HEK293 (cell line): ENCODE measurements around the gene AHRR.

ENCODE experiments used
- CTCF ChIA-PET: fragments of 350-600 bp; formaldehyde crosslinking; extraction: SDS; loops from one replicate; lab custom pipeline; 2021; ENCODE audit warnings: antibody characterized with exemption; lab: Yijun Ruan, JAX
- POLR2A ChIA-PET: fragments of 300-600 bp; formaldehyde crosslinking; extraction: SDS; loops from one replicate; lab custom pipeline; 2020; ENCODE audit warnings: antibody characterized with exemption, inconsistent platforms; lab: Yijun Ruan, JAX
- H3K27ac ChIP-seq: fragments of 200-500 bp; sonication (Bioruptor generic); 2 replicates; pipeline ENCODE4 v1.5.1; 2014; ENCODE audit warnings: low read depth, low read length, control low read depth, inconsistent platforms; ENCODE audit errors: extremely low read depth
- H3K36me3 ChIP-seq, 2 experiments: fragments of 200-500 bp in 1 of 2; sonication (Bioruptor generic) in 1 of 2; 1 replicate in 1 of 2; 2 replicates in 1 of 2; pipeline ENCODE4 v1.5.1; 2014 to 2017; ENCODE audit warnings: inconsistent platforms in 2 of 2, low read length in 2 of 2; ENCODE audit not compliant: control insufficient read depth in 2 of 2, insufficient read depth in 1 of 2
- H3K4me1 ChIP-seq: fragments of 200-500 bp; sonication (Bioruptor generic); 2 replicates; pipeline ENCODE4 v1.5.1; 2014; ENCODE audit warnings: mild to moderate bottlenecking, low read length, inconsistent platforms; ENCODE audit not compliant: control insufficient read depth, insufficient read depth
- H3K4me3 ChIP-seq: 2 replicates; pipeline ENCODE4 v1.5.1; 2011; ENCODE audit warnings: low read depth, mild to moderate bottlenecking, control low read depth, low read length, moderate library complexity
- H3K9me3 ChIP-seq: fragments of 200-500 bp; sonication (Bioruptor generic); 2 replicates; pipeline ENCODE4 v1.5.1; 2014; ENCODE audit warnings: low read depth, low read length, inconsistent platforms; ENCODE audit not compliant: control insufficient read depth, insufficient read depth
- FEZF1 ChIP-seq: fragments of 450-650 bp; formaldehyde crosslinking; IDR thresholded peaks from 2 replicates; pipeline ENCODE4 v1.5.1; 2016; ENCODE audit warnings: missing biosample characterization, missing genetic modification characterization
- GFI1B ChIP-seq: fragments of 450-650 bp; formaldehyde crosslinking; IDR thresholded peaks from 2 replicates; pipeline ENCODE4 v1.5.1; 2016; ENCODE audit warnings: missing biosample characterization, missing genetic modification characterization
- GLIS2 ChIP-seq: fragments of 450-650 bp; formaldehyde crosslinking; IDR thresholded peaks from 2 replicates; pipeline ENCODE4 v1.5.1; 2016; ENCODE audit warnings: missing biosample characterization, missing genetic modification characterization
- MZF1 ChIP-seq: fragments of 450-650 bp; formaldehyde crosslinking; IDR thresholded peaks from 2 replicates; pipeline ENCODE4 v1.5.1; 2017; ENCODE audit warnings: missing biosample characterization, missing genetic modification characterization, borderline replicate concordance
- OSR2 ChIP-seq: fragments of 450-650 bp; formaldehyde crosslinking; IDR thresholded peaks from 2 replicates; pipeline ENCODE4 v1.5.1; 2016; ENCODE audit warnings: missing biosample characterization, missing genetic modification characterization
- OVOL3 ChIP-seq: fragments of 450-650 bp; formaldehyde crosslinking; IDR thresholded peaks from 2 replicates; pipeline ENCODE4 v1.5.1; 2016; ENCODE audit warnings: missing biosample characterization, missing genetic modification characterization
- PRDM4 ChIP-seq: fragments of 450-650 bp; formaldehyde crosslinking; IDR thresholded peaks from 2 replicates; pipeline ENCODE4 v1.5.1; 2017; ENCODE audit warnings: missing biosample characterization, missing genetic modification characterization
- RBAK ChIP-seq: fragments of 450-650 bp; formaldehyde crosslinking; IDR thresholded peaks from 2 replicates; pipeline ENCODE4 v1.5.1; 2016; ENCODE audit warnings: missing biosample characterization, missing genetic modification characterization
- ZFP69B ChIP-seq: fragments of 450-650 bp; formaldehyde crosslinking; IDR thresholded peaks from 2 replicates; pipeline ENCODE4 v1.5.1; 2016; ENCODE audit warnings: missing biosample characterization, missing genetic modification characterization
- ZNF132 ChIP-seq: fragments of 450-650 bp; formaldehyde crosslinking; IDR thresholded peaks from 2 replicates; pipeline ENCODE4 v1.5.1; 2017; ENCODE audit warnings: missing biosample characterization, missing genetic modification characterization, borderline replicate concordance
- ZNF146 ChIP-seq: fragments of 450-650 bp; formaldehyde crosslinking; IDR thresholded peaks from 2 replicates; pipeline ENCODE4 v1.5.1; 2016; ENCODE audit warnings: missing biosample characterization, missing genetic modification characterization
- ZNF16 ChIP-seq: fragments of 450-650 bp; formaldehyde crosslinking; IDR thresholded peaks from 2 replicates; pipeline ENCODE4 v1.5.1; 2016; ENCODE audit warnings: low read depth, missing biosample characterization, missing genetic modification characterization
- ZNF223 ChIP-seq: fragments of 450-650 bp; formaldehyde crosslinking; IDR thresholded peaks from 2 replicates; pipeline ENCODE4 v1.5.1; 2016; ENCODE audit warnings: missing biosample characterization, missing genetic modification characterization
- ZNF341 ChIP-seq: fragments of 450-650 bp; formaldehyde crosslinking; IDR thresholded peaks from 2 replicates; pipeline ENCODE4; 2016; ENCODE audit warnings: low read depth, missing biosample characterization, missing genetic modification characterization
- ZNF658 ChIP-seq: fragments of 450-650 bp; formaldehyde crosslinking; IDR thresholded peaks from 2 replicates; pipeline ENCODE4; 2016; ENCODE audit warnings: missing biosample characterization, missing genetic modification characterization
- ZNF664 ChIP-seq: fragments of 450-650 bp; formaldehyde crosslinking; IDR thresholded peaks from 2 replicates; pipeline ENCODE4 v1.5.1; 2016; ENCODE audit warnings: missing biosample characterization, missing genetic modification characterization
- ZNF670 ChIP-seq: fragments of 450-650 bp; formaldehyde crosslinking; IDR thresholded peaks from 2 replicates; pipeline ENCODE4 v1.5.1; 2016; ENCODE audit warnings: missing biosample characterization, missing genetic modification characterization, low read depth
- ZNF707 ChIP-seq: fragments of 450-650 bp; formaldehyde crosslinking; IDR thresholded peaks from 2 replicates; pipeline ENCODE4 v1.5.1; 2016; ENCODE audit warnings: missing biosample characterization, missing genetic modification characterization
- ZNF768 ChIP-seq: fragments of 450-650 bp; formaldehyde crosslinking; IDR thresholded peaks from 2 replicates; pipeline ENCODE4 v1.5.1; 2018; ENCODE audit warnings: missing biosample characterization, mild to moderate bottlenecking, missing genetic modification characterization
- ZNF837 ChIP-seq: fragments of 450-650 bp; formaldehyde crosslinking; IDR thresholded peaks from 2 replicates; pipeline ENCODE4 v1.5.1; 2016; ENCODE audit warnings: missing biosample characterization, missing genetic modification characterization
- TF ChIP-seq, protein P1 (sequence below): fragments of 450-650 bp; formaldehyde crosslinking; IDR thresholded peaks from 2 replicates; pipeline ENCODE4 v1.5.1; 2016; ENCODE audit warnings: missing biosample characterization, missing genetic modification characterization
- TF ChIP-seq, protein P2 (sequence below): sonication (generic); formaldehyde crosslinking; IDR thresholded peaks from 2 replicates; pipeline ENCODE4 v1.8.1; 2022; ENCODE audit warnings: mild to moderate bottlenecking, moderate library complexity, missing genetic modification reagents
- TF ChIP-seq, protein P3 (sequence below): fragments of 450-650 bp; formaldehyde crosslinking; IDR thresholded peaks from 2 replicates; pipeline ENCODE4 v1.5.1; 2016; ENCODE audit warnings: missing biosample characterization, missing genetic modification characterization

AHRR gene

DNA sequence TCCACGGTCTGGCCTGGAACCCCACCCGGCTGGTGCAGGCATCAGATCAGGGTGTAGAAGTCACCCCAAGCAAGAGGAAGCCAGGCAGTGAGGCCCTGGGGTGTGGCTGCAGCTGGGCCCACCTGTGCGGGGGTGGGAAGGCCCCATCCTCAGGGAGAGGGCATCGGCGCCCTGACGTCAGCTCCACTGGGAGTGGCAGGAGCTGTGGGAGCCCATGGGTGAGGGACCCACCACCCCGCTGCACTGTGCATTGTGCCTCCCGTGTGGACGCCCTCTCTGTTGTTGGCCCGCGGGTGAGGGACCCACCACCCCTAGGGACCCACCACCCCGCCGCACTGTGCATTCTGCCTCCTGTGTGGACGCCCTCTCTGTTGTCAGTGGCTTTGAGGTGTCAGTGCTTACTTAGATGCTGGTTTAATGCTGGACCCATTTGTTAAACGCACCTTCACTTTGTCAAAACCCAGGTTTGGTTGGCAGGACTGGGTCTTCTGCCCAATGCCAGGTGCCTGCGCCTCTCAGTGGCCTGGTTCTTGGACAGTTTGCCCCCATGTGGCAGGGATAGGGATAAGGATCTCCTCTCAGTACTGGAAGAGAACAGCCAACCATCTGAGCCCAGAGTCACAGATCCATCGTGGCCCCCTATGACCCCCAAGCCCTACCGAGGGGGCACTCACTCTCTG lies 114.6 kb downstream of the AHRR start:
- CTCF ChIA-PET, result interaction anchor here (2.0 to 2.7 kb wide), 3 partner anchors 10 to 119 kb away, joined by 7 to 22 read pairs (median 15); no protein-coding TSS in a partner anchor
- Histone ChIP-seq H3K27ac (no peak overlapping the region), H3K4me3 (no peak overlapping the region), H3K9me3 (no peaks in the 10 kb centered on the region), H3K4me1 (no peaks in the 10 kb centered on the region), H3K36me3 (peaks cover 0 to 20% of the 10 kb centered on the region in 2 experiments; a peak in 2 of 3 replicates)
- POLR2A ChIA-PET, result no interaction called here
- TF ChIP-seq OVOL3, result no peak
- TF ChIP-seq PRDM4, result no peak
- no peak for TF ChIP-seq ZNF146 (tag by site-specific recombination)
- TF ChIP-seq ZFP69B (tag by site-specific recombination), result 0 out of 2 replicates have a peak, but pooled peaks have one; percentile 30
- 0 out of 2 replicates have a peak, but pooled peaks have one; percentile 12 for TF ChIP-seq ZNF768 (tag by site-specific recombination)
- no peak for TF ChIP-seq FEZF1 (tag by site-specific recombination)
- TF ChIP-seq, protein P1, sequence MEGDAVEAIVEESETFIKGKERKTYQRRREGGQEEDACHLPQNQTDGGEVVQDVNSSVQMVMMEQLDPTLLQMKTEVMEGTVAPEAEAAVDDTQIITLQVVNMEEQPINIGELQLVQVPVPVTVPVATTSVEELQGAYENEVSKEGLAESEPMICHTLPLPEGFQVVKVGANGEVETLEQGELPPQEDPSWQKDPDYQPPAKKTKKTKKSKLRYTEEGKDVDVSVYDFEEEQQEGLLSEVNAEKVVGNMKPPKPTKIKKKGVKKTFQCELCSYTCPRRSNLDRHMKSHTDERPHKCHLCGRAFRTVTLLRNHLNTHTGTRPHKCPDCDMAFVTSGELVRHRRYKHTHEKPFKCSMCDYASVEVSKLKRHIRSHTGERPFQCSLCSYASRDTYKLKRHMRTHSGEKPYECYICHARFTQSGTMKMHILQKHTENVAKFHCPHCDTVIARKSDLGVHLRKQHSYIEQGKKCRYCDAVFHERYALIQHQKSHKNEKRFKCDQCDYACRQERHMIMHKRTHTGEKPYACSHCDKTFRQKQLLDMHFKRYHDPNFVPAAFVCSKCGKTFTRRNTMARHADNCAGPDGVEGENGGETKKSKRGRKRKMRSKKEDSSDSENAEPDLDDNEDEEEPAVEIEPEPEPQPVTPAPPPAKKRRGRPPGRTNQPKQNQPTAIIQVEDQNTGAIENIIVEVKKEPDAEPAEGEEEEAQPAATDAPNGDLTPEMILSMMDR (tag by site-specific recombination), result peak; percentile 58
- peak; percentile 16; the same call in 1 of the 2 replicates for TF ChIP-seq GLIS2 (tag by site-specific recombination)
- TF ChIP-seq, protein P2, sequence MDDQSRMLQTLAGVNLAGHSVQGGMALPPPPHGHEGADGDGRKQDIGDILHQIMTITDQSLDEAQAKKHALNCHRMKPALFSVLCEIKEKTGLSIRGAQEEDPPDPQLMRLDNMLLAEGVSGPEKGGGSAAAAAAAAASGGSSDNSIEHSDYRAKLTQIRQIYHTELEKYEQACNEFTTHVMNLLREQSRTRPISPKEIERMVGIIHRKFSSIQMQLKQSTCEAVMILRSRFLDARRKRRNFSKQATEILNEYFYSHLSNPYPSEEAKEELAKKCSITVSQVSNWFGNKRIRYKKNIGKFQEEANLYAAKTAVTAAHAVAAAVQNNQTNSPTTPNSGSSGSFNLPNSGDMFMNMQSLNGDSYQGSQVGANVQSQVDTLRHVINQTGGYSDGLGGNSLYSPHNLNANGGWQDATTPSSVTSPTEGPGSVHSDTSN, result no peak

GRCh38 chr5:436641-436975 lies 115.1 kb downstream of the AHRR start:
- H3K4me1 ChIP-seq, result no peaks in the 10 kb centered on the region
- no peak overlapping the region for H3K4me3 ChIP-seq
- ChIA-PET CTCF (interaction anchor here (0.9 to 2.7 kb wide), 5 partner anchors 8 to 160 kb away, joined by 4 to 22 read pairs (median 9); no protein-coding TSS in a partner anchor), POLR2A (interaction anchor here (1.1 kb wide), 1 partner anchor 120 kb away, joined by 4 read pairs; no protein-coding TSS in a partner anchor)
- H3K36me3 ChIP-seq, result peaks cover 0 to 20% of the 10 kb centered on the region in 2 experiments; a peak in 2 of 3 replicates
- no peak overlapping the region for H3K27ac ChIP-seq
- TF ChIP-seq ZNF707 (tag by site-specific recombination), result no peak
- TF ChIP-seq OSR2 (tag by site-specific recombination), result no peak
- H3K9me3 ChIP-seq, result no peaks in the 10 kb centered on the region

DNA sequence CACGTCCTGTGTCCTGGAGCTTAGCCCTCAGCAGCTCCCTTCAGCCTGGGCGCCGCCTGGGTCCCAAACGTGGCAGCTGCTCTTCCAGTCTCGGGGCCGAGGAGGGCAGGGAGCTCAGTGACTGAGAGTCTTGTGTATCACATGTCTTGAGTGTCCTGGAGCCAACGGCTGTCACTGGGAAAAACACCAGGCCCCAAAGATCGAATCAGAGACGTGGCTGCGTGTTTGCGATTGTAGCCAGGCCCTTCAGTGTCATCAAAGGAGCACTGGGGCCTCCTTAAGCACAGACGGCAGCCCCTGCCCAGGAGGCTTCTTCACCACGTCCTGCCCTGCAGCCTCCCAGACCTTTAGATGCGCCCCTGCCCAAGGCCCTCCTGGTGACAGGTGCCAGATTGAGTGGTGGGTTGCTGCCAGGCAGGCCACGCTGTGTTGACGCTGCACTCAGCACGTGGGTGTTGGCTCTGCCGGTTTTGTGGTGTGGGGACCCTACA lies 115.8 kb downstream of the AHRR start:
- POLR2A ChIA-PET, result interaction anchor here (1.1 kb wide), 1 partner anchor 121 kb away, joined by 4 read pairs; no protein-coding TSS in a partner anchor
- CTCF ChIA-PET, result interaction anchor here (0.9 to 2.7 kb wide), 5 partner anchors 9 to 160 kb away, joined by 4 to 22 read pairs (median 9); no protein-coding TSS in a partner anchor
- Histone ChIP-seq H3K4me3 (no peak overlapping the region), H3K27ac (no peak overlapping the region), H3K4me1 (peaks cover 5% of the 10 kb centered on the region), H3K36me3 (peaks cover 0 to 17% of the 10 kb centered on the region in 2 experiments; a peak in 2 of 3 replicates), H3K9me3 (no peaks in the 10 kb centered on the region)
- no peak for TF ChIP-seq ZNF658 (tag by site-specific recombination)
- TF ChIP-seq, protein P3, sequence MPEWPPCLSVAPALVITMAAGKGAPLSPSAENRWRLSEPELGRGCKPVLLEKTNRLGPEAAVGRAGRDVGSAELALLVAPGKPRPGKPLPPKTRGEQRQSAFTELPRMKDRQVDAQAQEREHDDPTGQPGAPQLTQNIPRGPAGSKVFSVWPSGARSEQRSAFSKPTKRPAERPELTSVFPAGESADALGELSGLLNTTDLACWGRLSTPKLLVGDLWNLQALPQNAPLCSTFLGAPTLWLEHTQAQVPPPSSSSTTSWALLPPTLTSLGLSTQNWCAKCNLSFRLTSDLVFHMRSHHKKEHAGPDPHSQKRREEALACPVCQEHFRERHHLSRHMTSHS (tag by site-specific recombination), result no peak
- no peak for TF ChIP-seq OSR2 (tag by site-specific recombination)
- TF ChIP-seq GFI1B (tag by site-specific recombination), result no peak
- TF ChIP-seq RBAK (tag by site-specific recombination), result no peak
- no peak for TF ChIP-seq ZNF341 (tag by site-specific recombination)
- TF ChIP-seq ZNF223 (tag by site-specific recombination), result no peak
- no peak for TF ChIP-seq ZNF132 (tag by site-specific recombination)
- no peak for TF ChIP-seq MZF1 (tag by site-specific recombination)
- TF ChIP-seq ZNF670 (tag by site-specific recombination), result no peak
- TF ChIP-seq ZNF16 (tag by site-specific recombination), result no peak
- TF ChIP-seq ZNF664 (tag by site-specific recombination), result no peak
- TF ChIP-seq ZNF837 (tag by site-specific recombination), result no peak
